DMS53 (cell line): ENCODE results near the gene ASIC2.

Experiments
- DNase-seq: peaks from one replicate; lab custom pipeline; 2025; lab: John Stamatoyannopoulos, UW

The ASIC2 gene

DNA sequence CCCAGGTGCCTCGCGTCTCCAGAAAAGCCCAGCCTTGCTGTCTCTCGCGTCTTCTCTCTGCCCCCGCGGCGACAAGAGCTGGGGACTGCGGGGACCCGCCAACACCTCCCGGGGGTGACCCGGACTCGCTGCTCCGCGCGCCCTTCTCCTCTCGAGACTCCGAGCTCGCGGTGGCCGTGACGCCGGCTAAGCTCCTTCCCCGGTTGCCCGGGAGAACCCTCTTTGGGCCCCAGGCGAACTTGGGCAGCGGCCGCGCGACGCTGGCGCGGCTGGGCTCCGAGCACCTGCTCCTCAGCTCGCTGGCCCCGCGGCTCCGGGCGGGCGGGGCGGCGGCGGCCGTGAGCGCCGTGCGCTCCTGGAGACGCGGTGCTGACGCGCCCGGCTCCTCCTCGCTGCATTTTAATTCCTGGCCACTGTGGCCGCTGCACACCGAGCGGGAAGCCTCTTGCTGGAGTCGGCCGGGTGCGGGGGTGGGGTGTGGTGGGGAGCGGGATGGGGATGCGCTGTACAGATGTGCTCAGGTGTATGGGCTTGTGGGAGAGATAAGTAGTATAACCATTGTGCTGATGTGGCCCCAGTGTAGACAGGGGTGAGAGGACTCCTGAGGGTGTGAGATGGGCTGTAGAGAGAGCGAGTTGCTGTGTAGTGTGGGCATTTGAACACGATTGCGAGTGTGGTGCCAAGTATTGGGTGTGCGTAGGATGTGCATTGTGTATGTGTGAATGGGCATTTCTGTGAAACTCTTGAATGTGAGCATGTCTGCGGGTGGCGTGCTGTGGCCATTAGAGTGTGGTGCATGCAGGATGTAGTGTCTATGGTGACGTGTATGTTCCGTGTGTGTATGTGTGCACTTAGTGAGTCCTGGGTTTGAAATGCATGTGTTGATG is at the start of gene ASIC2:
Gene ASIC2, minus strand, starts transcription at position 315 of the 887 bp plus-strand sequence.
- DNase-seq = no peak

DNA sequence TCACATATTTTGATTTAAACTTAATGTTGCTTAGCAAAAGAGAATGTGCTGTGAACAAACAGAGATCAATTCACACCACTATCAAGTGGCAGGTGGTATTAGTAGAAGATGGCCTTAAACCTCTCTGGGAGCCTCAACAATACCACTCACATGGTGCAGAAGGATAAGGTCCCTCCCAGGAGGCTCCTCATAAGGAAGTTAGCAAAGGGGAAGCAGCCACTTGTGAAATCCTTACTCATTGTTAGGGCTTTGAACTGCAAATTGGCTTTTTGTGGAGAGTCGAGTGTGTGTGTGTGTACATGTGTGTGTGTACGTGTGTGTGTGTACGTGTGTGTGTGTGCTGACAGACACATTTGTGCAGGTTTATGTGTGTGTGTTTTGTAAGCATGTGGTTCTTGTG is 48.9 kb upstream of the ASIC2 start:
- no peak for DNase-seq

DNA sequence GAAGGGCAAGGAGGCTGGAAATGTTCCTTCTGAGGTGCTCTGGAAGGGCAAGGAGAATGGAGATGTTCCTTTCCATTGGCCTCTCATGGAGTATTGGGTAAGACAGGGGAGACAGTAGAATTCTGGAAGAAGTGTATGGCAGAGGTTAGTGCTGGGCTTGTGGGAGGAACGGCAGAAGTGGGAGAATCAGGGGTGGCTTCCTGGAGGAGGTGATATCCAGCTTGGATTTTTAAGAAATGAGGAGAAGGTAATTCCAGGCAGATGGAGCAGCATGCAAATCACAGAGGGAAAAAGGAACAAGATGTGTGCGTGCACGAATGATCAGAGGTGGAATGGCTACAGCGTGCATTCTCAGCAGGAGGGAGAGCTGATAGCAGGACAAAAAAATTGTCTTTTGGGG is 45.1 kb upstream of the ASIC2 start:
- no peak for DNase-seq

DNA sequence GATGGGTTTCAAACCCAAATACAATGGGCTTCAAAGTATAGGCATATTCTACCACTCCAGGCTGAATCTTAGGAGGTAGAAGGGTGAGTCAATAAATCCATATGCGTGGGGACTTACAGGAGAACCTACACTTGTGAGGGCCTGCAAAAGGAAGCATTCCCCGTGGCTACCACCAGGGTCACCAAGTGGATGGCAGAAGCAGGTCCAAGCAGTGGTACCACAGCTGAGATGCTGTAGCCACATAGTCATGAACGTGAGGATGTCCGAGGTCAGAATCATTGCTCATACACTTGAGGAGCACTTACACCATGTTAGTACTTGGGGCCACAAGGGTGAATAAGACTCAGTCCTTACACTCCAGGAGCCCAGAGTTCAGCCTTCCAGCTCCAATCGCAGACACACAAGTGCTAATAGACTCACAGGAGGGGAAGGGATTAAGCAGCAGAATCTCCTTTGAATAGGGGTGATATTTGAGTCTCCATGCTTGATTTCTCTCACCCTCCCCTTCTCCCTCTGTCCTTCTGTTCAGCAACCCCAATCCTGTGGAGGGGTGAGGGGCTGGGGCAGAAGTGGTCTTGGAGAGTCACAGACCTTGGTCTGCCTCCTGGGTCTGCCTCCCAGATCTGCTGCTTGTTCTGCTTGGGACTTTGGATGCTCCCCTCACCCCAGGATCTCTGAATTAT is 42.5 kb upstream of the ASIC2 start:
- peak; percentile 1 for DNase-seq

DNA sequence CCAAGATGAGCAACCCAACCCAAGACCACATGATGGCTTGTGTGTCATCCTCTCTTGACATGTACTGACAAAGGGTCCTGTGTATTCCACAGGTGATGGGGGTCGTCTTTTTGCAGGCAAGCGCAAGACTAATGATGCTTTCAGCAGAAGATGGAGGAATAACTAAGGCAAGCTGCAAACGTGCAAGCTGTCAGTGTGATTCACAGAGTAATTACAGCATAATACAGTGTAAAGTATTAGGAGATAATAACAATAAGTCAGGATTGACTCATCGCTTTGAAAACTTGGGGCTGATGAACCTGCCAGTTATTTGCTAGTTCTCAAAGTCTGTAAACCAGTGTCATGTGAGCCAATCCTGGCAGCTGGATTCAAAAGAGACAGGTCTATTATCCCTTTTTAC is 41.6 kb upstream of the ASIC2 start:
- no peak for DNase-seq

DNA sequence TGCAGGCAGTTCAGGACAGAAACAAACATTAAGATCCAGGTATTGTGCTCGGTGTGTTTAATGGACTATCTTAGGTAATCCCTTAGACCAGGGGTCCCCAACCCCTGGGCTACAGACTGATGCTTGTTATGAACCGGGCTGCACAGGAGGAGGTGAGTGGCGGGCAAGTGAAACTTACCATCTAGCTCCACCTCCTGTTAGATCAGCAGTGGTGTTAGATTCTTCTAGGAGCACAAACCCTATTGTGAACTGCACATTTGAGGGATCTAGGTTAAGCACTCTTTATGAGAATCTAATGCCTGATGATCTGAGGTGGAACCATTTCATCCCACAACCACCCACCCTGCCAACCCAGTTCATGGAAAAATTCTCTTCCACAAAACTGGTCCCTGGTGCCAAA is 37.8 kb upstream of the ASIC2 start:
- no peak for DNase-seq

DNA sequence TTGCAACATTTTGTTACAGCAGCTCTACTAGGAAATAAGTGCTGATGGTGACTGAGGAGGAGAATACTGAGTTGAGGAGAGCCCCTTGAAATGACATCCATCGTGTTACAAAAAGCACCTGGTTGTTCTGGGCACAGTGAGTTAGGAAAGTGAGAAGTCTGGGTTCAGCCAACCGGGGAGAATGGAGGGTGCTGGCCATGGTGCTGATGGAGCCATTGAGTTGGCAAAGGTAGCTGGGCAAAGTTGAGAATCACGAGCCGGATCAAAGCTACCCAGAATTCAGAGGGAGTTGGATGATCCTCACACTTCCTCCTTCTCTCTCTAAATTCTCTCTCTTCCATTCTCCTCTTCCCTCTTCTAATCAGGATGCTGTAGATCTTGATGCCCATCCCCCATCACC is 35.0 kb upstream of the ASIC2 start:
- DNase-seq = no peak

DNA sequence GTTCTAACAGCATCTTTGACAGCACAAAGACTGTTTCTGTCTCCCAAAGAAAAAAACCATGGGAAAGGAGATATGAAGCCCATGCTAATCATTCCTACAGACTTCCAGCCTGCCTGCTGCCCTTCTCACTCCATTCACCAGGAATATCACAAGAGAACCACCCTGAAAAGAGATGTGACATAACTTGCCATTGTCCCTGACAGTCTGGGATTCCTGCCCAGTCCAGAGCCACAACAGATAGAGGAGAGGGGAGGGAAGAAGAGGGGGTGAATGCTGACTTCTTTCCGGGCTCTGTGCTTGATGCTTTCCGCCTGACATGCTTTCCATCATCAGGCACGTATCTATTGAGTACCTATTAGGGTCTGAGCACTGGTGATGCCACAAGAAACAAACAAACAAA is 31.6 kb upstream of the ASIC2 start:
- no peak for DNase-seq

DNA sequence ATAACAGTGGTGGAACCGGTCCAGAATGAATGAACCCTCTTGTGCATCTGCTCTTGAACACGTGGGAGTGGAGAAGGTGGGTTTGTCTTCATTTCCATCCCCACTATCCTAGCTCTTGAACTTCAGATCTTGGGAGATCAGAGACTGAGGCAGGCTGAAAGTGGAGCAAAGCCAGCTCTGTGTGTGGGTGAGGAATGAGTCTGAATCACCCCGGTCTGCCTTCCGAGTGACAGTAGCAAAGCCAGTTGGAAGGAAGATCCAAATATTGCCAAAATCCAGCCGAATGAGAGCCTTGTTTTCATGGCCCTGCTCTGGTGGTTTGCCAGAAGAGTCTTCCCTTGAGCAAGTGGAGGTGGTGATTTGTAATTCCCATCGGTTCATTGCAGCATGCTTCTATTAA is 29.0 kb upstream of the ASIC2 start:
- DNase-seq = no peak

DNA sequence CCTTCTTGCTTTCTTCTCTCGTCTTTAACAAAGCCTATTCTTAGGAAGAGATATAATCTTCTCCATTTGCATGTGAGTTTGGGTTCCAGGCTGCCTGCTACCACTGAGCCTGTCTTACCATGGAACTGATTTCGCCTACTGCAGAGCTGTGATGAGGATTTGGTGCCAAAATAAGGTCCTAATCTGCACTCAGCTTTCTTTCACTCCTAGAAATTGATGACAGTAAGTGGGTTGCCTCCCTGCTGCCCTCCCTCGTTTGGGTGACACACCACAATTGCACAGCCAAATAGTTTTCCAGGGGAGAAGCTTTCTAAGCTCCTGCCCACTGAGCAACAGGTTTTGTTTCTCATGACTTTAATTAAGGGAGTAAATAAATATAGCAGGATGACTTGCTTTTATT is 25.1 kb upstream of the ASIC2 start:
- no peak for DNase-seq

DNA sequence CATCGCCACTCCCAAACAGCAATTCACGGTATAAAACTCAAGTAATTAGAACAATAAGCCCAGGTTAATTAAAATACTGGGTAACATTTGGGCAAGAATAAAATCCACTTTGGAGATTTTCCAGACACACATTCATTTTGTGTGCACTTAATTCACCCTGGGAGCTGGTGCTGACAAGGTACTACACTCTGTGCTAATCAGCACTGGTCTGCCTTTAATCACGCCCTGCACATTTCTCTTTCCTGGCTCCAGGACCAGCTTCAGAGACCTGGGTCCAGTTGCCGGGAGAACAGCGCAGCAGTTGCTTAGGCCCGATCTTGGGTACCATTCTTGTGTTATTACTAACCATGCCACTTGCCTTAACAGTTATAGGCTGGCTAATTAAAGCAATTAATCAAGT is 23.7 kb upstream of the ASIC2 start:
- DNase-seq = no peak

DNA sequence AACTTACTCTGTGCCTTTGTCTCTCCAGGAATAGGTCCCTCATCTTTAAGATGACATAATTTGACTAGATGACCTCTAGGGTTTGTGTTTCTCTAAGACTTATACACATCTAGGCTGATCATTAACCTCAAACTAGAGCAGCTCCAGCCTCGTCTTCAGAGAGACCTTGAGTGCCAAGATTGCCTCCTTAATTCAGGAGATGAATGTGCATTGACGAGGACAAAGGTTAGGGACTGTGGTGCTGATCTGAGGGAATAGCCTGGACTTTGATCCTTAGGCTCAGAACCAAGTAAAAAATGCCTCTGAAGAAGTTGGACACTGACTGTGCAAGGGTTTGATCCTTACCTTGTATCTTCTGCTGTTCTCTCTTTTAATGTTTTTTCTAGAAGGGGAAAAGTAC is 17.2 kb upstream of the ASIC2 start:
- no peak for DNase-seq

DNA sequence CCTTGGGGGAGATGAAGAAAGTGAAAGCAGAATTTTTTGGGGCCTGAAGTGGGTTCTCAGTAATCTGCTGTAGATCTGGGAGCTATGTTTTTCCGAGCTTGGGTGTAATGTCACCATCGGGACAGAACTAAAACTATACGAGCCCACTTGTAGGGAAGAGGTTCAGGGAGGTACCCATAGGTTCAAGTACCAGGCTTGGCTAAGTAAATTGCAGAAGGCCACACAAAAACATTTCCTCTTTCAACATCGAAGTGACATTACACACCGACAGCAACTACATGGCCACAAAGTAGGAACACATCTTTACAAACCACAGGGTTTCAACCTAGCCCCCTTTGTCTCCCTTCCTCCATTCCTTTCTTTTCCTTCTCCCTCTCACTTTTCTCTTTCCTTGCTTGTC is 10.2 kb upstream of the ASIC2 start:
- DNase-seq = no peak

DNA sequence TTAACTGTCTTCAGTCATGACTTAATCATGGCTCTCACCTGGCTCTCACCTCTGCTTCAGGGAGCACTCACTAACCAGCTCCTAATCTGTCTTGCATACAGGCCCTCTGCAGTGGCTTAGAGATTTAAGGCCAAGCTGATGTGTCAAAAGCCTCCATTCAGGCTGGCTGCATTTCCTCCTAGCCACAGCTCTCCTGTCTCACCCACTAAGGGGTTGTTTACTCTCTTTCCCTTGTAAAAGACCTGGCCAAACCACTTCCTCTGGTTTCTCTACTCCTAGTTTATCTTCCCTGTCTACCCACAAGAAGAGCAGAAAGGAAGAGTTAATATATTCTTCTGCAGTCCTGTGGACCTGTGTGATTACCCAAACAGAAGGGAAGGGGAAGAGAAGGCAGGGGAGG is 9.3 kb upstream of the ASIC2 start:
- DNase-seq = no peak

DNA sequence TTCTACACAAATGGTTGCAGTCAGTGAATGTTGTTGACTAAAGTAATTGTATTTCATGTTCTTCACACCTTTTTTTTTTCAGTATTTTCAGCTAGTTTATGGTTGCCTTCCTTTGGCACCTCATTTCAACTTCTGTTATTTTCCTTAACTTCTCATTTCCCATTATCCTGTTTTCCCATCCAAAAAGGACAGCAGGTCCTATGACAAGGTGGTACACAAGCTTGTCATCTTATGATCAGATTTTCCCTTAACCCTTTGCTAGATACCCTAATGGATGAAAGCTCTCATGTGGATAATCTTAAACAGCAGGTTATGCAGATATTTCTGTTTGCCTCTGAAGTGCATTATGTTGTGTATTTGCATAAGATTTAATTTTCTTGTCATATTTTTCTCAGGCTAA is 7.1 kb upstream of the ASIC2 start:
- DNase-seq = no peak

DNA sequence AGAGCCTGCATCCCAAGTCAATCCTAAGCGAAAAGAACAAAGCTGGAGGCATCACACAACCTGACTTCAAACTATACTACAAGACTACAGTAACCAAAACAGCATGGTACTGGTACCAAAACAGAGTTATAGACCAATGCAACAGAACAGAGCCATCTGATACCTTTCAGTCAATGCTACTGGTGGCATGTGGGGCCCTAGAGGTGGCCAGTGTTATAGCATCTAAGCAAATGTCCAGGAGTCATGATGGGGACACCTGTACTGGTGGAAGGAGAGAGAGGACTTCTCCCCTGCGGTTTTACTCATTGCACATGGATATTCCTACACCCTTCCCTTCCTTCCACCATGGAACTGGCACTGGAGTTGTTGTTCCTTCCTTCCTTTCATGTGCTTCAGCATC is 6.0 kb upstream of the ASIC2 start:
- no peak for DNase-seq

DNA sequence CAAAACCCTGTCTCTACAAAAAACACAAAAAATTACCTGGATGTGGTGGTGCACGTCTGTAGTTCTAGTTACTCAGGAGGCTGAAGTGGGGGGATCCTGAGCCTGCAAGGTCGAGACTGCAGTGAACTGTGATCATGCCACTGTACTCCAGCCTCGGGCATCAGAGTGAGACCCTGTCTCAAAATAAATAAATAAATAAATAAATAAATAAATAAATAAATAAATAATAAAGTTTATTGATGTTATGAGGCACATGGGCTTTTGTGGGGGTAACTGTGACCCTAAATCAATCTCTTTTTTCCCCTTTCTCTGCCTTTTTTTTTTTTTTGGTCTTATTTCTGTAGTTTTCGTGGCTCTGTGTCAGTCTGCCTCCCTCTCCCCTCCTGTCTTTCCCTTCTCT is 4.5 kb upstream of the ASIC2 start:
- no peak for DNase-seq

DNA sequence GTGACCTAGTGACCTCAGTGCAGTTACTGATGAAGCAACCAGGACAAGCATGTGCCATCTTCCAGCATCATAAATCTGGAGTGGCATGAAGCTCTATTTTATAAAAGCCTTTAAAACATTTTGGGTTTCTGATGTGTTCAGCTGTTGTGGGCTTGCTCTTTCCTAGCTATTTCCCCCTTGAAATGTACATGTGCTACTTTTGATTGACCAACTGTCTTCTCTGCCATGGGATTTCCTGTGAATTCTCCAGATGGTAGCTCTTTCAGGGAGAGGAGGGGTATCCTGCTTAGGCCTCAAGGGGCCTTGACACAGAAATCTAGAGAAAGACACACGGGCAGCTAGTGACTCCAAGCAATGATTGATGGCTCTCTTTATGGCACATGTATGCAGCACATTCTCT is 1.9 kb upstream of the ASIC2 start:
- no peak for DNase-seq

DNA sequence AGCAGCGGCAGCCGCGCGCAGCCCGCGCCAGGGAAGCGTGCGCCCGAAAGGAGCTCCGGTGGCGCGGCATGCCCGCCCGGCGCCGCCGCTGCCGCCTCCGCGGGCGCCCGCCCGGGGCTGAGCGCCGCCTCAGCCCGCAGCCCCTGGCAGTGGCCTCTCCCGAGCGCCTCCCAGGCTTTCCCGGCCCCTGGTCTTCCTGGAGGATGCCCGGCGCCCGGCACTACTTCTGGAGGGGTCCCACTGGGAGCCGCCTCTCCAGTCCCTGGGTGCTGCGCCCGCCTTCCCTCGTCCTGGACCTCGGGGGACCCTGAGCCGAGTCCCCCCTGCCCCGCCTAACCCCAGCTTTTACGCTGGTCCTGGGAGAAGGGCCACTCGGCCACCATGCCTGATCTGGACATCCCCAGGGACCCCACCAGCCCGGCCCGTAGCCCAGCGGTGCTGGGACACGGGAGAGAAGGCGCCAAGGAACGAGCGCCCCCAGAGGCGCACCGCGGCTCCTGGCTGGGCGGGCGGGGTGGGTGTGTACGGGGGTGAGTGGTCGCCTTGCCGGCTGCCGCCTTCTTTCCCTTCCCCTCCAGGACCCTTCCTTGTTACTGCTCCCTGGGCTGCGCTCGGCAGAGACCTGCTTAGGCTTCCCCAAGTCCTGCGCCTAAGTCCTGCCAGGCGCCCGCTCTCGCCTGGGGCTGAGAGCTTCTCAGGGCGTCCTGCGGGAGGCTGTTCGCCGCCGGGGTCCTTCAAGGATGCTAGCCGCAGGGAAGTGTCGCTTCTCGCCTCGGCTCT is 704 bp downstream of the ASIC2 start:
- DNase-seq = no peak

DNA sequence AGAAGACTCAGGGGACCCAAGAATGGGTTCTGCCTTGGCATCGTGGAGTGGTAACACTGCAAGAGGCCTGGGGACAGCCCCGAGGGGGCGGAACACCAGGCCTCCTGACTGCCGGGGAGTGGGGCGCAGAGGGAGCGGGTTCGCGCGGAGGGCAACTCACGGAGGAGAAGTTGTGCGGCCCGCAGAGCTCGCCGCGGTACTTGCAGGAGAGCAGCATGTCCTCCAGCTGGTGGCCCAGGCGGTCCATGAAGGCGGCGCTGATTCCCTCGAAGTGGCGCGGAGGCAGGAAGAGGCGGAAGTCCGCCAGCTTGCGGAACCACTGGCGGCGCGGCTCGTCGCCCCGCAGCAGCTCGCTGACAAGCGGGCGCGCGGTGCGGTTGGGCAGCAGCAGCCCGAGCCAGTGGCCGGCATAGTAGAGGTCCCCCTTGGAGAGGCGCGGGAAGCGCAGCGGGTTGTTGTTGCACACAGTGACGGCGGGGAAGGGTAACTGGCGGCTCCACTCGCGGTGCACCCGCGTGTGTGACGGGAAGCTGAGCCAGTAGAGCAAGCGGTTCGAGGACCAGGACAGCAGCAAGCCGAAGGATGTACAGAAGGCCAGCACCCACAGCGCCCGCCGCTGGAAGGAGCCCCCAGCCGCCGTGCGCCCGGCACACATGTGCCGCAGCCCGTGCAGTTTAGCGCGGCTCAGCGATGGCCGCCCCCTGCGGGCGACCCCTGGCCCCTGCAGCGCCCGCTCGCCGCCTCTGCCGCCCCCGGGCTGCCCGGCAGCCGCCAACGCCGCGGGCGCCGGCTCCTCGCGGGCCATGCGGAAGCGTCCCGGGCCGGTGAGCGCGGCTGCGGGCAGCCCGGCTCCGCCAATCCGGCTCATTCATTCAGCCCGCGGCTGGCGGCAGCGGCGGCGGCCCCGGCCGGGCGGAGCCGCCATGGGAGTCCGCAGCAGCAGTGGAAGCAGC is 1.6 kb downstream of the ASIC2 start:
- no peak for DNase-seq

DNA sequence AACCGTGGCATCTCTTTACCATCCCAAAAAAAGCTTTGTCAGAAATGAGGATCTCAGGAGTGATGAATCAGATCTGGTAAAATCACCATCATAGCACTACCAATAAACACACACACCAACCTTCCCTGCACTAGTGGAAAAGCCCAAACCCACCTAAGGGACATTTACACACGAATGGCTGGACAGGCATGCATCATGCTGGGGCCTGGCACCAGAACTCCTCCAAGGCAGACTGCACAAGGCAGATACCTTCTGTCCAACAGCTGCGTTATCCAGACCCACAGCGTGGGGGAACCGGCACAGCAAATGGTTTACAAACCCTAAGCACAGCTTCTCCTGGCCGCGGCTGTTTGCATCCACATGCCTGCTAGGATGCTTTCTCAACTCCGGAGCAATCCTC is 2.8 kb downstream of the ASIC2 start:
- DNase-seq = no peak

DNA sequence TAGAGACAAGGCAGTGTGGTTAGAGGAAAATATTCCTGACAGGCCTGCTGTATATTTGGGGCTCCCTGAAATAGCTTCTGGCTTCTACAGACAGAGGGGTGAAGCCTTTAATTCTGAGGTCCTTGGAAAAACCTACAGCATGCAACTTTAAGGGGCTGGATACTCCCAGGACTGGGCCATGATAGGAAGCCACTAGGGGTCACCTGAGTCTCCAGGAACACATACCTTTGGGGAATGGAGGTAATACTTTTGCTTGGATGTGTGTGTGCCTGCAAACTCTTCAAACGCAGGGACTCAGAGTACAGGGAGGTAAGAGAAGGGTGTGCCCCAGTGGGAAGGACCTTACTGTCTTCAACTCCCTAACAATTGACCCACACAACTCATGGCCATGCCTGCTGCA is 4.1 kb downstream of the ASIC2 start:
- DNase-seq = no peak
